OCI-LY3 (cell line): Measurements from ENCODE around the gene SLC2A4RG.

ENCODE experiments used
- H2AFZ ChIP-seq: fragments of 200-600, 300-600 bp; shearing (Covaris generic); 2 replicates; pipeline ENCODE4 v1.6.0; 2014; ENCODE audit warnings: antibody characterized with exemption, low read depth, low read length
- H3K27ac ChIP-seq: fragments of 200-600, 300-600 bp; sonication (generic); 2 replicates; pipeline ENCODE4 v1.5.1; 2014; ENCODE audit warnings: mild to moderate bottlenecking, low read length, moderate library complexity, mixed read lengths
- H3K27me3 ChIP-seq: fragments of 200-600, 300-600 bp; sonication (generic); 2 replicates; pipeline ENCODE4 v1.6.1; 2014; ENCODE audit warnings: low read depth, low read length, mixed read lengths
- H3K36me3 ChIP-seq: fragments of 200-600, 300-600 bp; sonication (generic); replicated peaks from 2 replicates; pipeline ENCODE3; 2014; ENCODE audit warnings: low read depth, low read length, mixed read lengths
- H3K4me1 ChIP-seq: fragments of 300-600, 200-600 bp; sonication (generic); 2 replicates; pipeline ENCODE4 v1.6.1; 2014; ENCODE audit warnings: low read length, mixed read lengths
- H3K4me2 ChIP-seq: fragments of 200-600, 300-600 bp; sonication (generic); 2 replicates; pipeline ENCODE4 v1.6.1; 2014; ENCODE audit warnings: low read length, mixed read lengths
- H3K4me3 ChIP-seq: fragments of 300-600, 200-600 bp; sonication (generic); 2 replicates; pipeline ENCODE4 v1.5.1; 2014; ENCODE audit warnings: antibody characterized with exemption, mild to moderate bottlenecking, low read length, moderate library complexity
- H3K79me2 ChIP-seq: fragments of 300-600, 200-600 bp; shearing (Covaris generic); 2 replicates; pipeline ENCODE4 v1.6.1; 2014; ENCODE audit warnings: mild to moderate bottlenecking, low read length, mixed read lengths
- H3K9ac ChIP-seq: fragments of 300-600, 200-600 bp; shearing (Covaris generic); 2 replicates; pipeline ENCODE4 v1.6.0; 2014; ENCODE audit warnings: mild to moderate bottlenecking, low read length, moderate library complexity
- H3K9me3 ChIP-seq: fragments of 200-600, 300-600 bp; shearing (Covaris generic); 2 replicates; pipeline ENCODE4 v1.6.1; 2014; ENCODE audit warnings: low read length, mixed read lengths; ENCODE audit not compliant: insufficient read depth
- H4K20me1 ChIP-seq: fragments of 200-600, 300-600 bp; sonication (generic); 2 replicates; pipeline ENCODE4 v1.6.1; 2016; ENCODE audit warnings: low read length, mixed read lengths; ENCODE audit not compliant: insufficient read depth
- CTCF ChIP-seq: fragments of 200-600, 300-600 bp; sonication (generic); IDR thresholded peaks from 2 replicates; pipeline ENCODE4 v1.5.1; 2014; ENCODE audit warnings: antibody characterized with exemption, low read length, low read depth
- EZH2phosphoT487 ChIP-seq: fragments of 200-600 bp; shearing (Covaris generic); IDR thresholded peaks from 2 replicates; pipeline ENCODE4 v1.6.1; 2018; ENCODE audit warnings: antibody characterized with exemption, mixed run types, low read depth

The SLC2A4RG gene

GRCh38 chr20:63783970-63784369 lies 44.4 kb downstream of the SLC2A4RG start:
- Histone ChIP-seq H3K27me3 (no peaks in the 10 kb centered on the region), H3K79me2 (no peaks in the 10 kb centered on the region), H3K4me3 (no peak overlapping the region), H3K9ac (no peak overlapping the region), H2AFZ (no peak overlapping the region), H3K36me3 (no peaks in the 10 kb centered on the region), H3K4me1 (peaks cover 11% of the 10 kb centered on the region; the same call in 1 of the 2 replicates), H4K20me1 (no peaks in the 10 kb centered on the region), H3K9me3 (no peaks in the 10 kb centered on the region), H3K27ac (no peak overlapping the region), H3K4me2 (no peak overlapping the region)
- TF ChIP-seq EZH2phosphoT487: no peak

GRCh38 chr20:63785691-63786131 lies 46.1 kb downstream of the SLC2A4RG start:
- Histone ChIP-seq H3K9ac (no peak overlapping the region), H3K4me1 (peaks cover 11% of the 10 kb centered on the region; the same call in 1 of the 2 replicates), H3K27me3 (no peaks in the 10 kb centered on the region), H3K79me2 (no peaks in the 10 kb centered on the region), H3K9me3 (no peaks in the 10 kb centered on the region), H3K4me3 (no peak overlapping the region), H2AFZ (no peak overlapping the region), H3K27ac (no peak overlapping the region), H4K20me1 (no peaks in the 10 kb centered on the region), H3K4me2 (no peak overlapping the region), H3K36me3 (no peaks in the 10 kb centered on the region)
- no peak for TF ChIP-seq CTCF
- TF ChIP-seq EZH2phosphoT487: no peak

- Histone ChIP-seq H3K27ac (no peak overlapping the region), H4K20me1 (no peaks in the 10 kb centered on the region), H3K27me3 (no peaks in the 10 kb centered on the region)
Measured at GRCh38 chr20:63787302-63787701, 47.7 kb downstream of the SLC2A4RG start.

DNA sequence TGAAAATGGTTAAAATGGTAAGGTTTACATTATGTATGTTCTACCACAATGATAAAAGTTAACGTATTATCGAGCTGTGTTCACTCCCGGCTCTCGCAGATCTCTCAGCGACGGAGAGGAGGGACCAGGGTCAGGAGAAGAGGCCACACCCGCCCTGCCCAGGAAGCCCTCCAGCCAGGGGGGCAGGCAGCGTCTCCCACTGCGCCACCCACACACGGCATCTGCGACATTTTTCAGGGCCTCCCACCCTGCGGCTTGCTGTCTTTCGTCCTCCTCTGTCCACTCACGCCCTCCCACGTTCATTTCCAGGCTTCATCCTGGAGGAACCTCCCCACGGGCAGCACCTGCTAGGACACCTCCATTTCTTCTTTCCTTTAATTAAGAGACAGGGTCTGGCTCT lies 48.2 kb downstream of the SLC2A4RG start:
- Histone ChIP-seq H3K4me1 (peaks cover 3% of the 10 kb centered on the region; the same call in 1 of the 2 replicates), H3K27ac (no peak overlapping the region), H3K9ac (no peak overlapping the region), H3K27me3 (no peaks in the 10 kb centered on the region), H3K4me3 (no peak overlapping the region), H4K20me1 (no peaks in the 10 kb centered on the region), H3K36me3 (no peaks in the 10 kb centered on the region), H2AFZ (no peak overlapping the region), H3K4me2 (no peak overlapping the region), H3K79me2 (no peaks in the 10 kb centered on the region), H3K9me3 (no peaks in the 10 kb centered on the region)
- TF ChIP-seq CTCF (no peak), EZH2phosphoT487 (no peak)

More at GRCh38 chr20:63787302-63787701, 47.7 kb downstream of the SLC2A4RG start:
- H3K79me2 ChIP-seq: no peaks in the 10 kb centered on the region
- H3K4me2 ChIP-seq: no peak overlapping the region
- peaks cover 3% of the 10 kb centered on the region; the same call in 1 of the 2 replicates for H3K4me1 ChIP-seq
- no peak overlapping the region for H3K4me3 ChIP-seq
- no peak overlapping the region for H3K9ac ChIP-seq
- no peaks in the 10 kb centered on the region for H3K36me3 ChIP-seq
- TF ChIP-seq CTCF (no peak), EZH2phosphoT487 (no peak)
- H3K9me3 ChIP-seq: no peaks in the 10 kb centered on the region
- H2AFZ ChIP-seq: no peak overlapping the region
